Heart right ventricle (tissue), 16 donors: ENCODE data around the gene ASIC3. TPM values are rescaled to one million over a fixed set of nuclear protein-coding genes. Genes with fewer than 3 reads are reported as not detected.
A peak's percentile ranks its signal among the peaks of the same experiment; 100 is the strongest.

Experiments used
- ATAC-seq, 8 donors: fragments of 200-7000 bp; cut with Tn5 transposase; one replicate each; pipeline ENCODE4 v1.9.1; 2020; ENCODE audit warnings: mild to moderate bottlenecking in 8 of 8, moderate library complexity in 8 of 8, moderate number of reproducible peaks in 1 of 8
- DNase-seq, 2 donors: peaks; one replicate each; pipeline ENCODE4 v3.0.0-alpha.2; 2020
- H3K27ac ChIP-seq, 10 donors: fragments of 200-600 bp; sonication (generic) in 2 of 10; one replicate each; pipeline versions ENCODE4 v1.5.0 to v1.8.0; 2020 to 2022; ENCODE audit warnings: mild to moderate bottlenecking in 3 of 10
- H3K27me3 ChIP-seq, 7 donors: fragments of 200-600 bp; one replicate each; pipeline ENCODE4 v1.8.0; 2021 to 2022; ENCODE audit warnings: mild to moderate bottlenecking in 2 of 7
- H3K36me3 ChIP-seq, 9 donors: fragments of 200-600 bp; sonication (generic) in 1 of 9; one replicate each; pipeline versions ENCODE4 v1.5.0 to v1.8.0; 2020 to 2022; ENCODE audit warnings: mild to moderate bottlenecking in 2 of 9
- H3K4me1 ChIP-seq, 9 donors: fragments of 200-600 bp; sonication (generic) in 1 of 9; one replicate each; pipeline versions ENCODE4 v1.5.0 to v1.8.0; 2020 to 2022; ENCODE audit warnings: mild to moderate bottlenecking in 4 of 9
- H3K4me3 ChIP-seq, 10 donors: fragments of 200-600 bp; sonication (generic) in 2 of 10; one replicate each; pipeline versions ENCODE4 v1.5.0 to v1.8.0; 2020 to 2022; ENCODE audit warnings: mild to moderate bottlenecking in 7 of 10, moderate library complexity in 2 of 10
- H3K9me3 ChIP-seq, 11 donors: fragments of 200-600 bp in 10 of 11; sonication (generic) in 2 of 11; one replicate each; pipeline versions ENCODE4 v1.5.0 to v1.8.0; 2013 to 2022; ENCODE audit warnings: mild to moderate bottlenecking in 2 of 11, control low read depth in 1 of 11, moderate library complexity in 1 of 11
- CTCF ChIP-seq, 9 donors: fragments of 200-600 bp; sonication (generic) in 2 of 9; IDR thresholded peaks; one replicate each; pipeline versions ENCODE4 v1.5.0 to v1.8.0; 2021 to 2022; ENCODE audit warnings: antibody characterized with exemption in 9 of 9, mild to moderate bottlenecking in 5 of 9, moderate library complexity in 1 of 9
- WGBS, 2 donors: extraction: QIAGEN DNeasy Blood & Tissue Kit; methylation state at CpG; one replicate each; pipeline ENCODE4 v1.1.7; 2013; ENCODE audit warnings: inconsistent platforms in 1 of 2; 5-methylcytosine and 5-hydroxymethylcytosine counted together
- intact Hi-C, 10 donors: fragments of 100-400 bp; cut with DNase I; formaldehyde crosslinking; loops; one replicate each; pipeline versions ENCODE4 v1.11.1 to v1.14.2; 2022
- polyA plus RNA-seq, 2 donors: library from polyadenylated mRNA; stranded (reverse); fragments of 200-250 nt; gene quantifications; one replicate each; pipeline ENCODE4 v1.2.3, GENCODE V29; 2013
- total RNA-seq, 10 donors: library from RNA; stranded (reverse); fragmentation: NEBNext Ultra II Directional in 3 of 10; extraction: Animal tissue kit (Norgen Biotek cat#: 25700) in 3 of 10; gene quantifications; one replicate each; pipeline versions ENCODE4 v1.2.1 to v1.2.4, GENCODE V29; 2021 to 2023
- donor health status: Arrhythmogenic right ventricular cardiomyopathy.
- donor health status: ischemic (EF 13 %, LVEDD 7.1; RV severe dilation, severe dysfunction).
- donor health status: healthy with polysubstance abuse.
- donor health status: DM: no; HTN: yes; CAD: no.
- donor health status: DM: no; HTN: no; CAD: no.
- donor health status: ischemic (EF 25% LVEDD 6.9; RV normal size, moderate dysfunction).
- donor health status: ischemic (EF 25% LVEDD 5.7; RV mildly dilated, moderate dysfunction).
- donor health status: healthy.
- donor health status: DM: yes; HTN: yes; CAD: no.
- donor health status: Ischemic cardiomyopathy.
- donor health status: ischemic (EF 35%, LVEDD 5.7; RV mildly dilated, moderate dysfunction).
- donor health status: nonischemic (EF 11% LVEDD 7.7; RV severe dilation, severe dysfunction).
- donor health status: DM: yes; HTN: yes; CAD: no.
- donor health status: PGD.
- donor health status: ischemic (EF 29% LVEDD 5.4; RV normal size, mild dysfunction).
- donor health status: nonischemic (EF 23%, LVEDD 6.1; RV moderate dilation, normal function).

The ASIC3 gene
- total and polyA plus RNA-seq, 12 donors = 3.2 to 38.8 (median 5.6) TPM

- no peak for TF ChIP-seq CTCF (IDR thresholded peaks at IDR 0.05)
- Histone ChIP-seq H3K36me3 (peaks cover 0 to 14% (median 0%) of the 10 kb centered on the region in 9 donors), H3K27ac (peak overlapping the region; percentile 81 to 94 (median 89)), H3K4me1 (peaks cover 23 to 70% (median 55%) of the 10 kb centered on the region in 9 donors), H3K9me3 (no peaks in the 10 kb centered on the region), H3K27me3 (no peaks in the 10 kb centered on the region), H3K4me3 (peak overlapping the region in 9 of 10 donors; percentile 71 to 88 (median 78))
- DNase-seq = peak; percentile 65 to 72
- 42 to 53% methylated on average over 30 of the region's 30 CpGs for WGBS, 2 donors
- peak; percentile 36 to 78 (median 63) for ATAC-seq
- intact Hi-C loops = no loop called here
Measured at GRCh38 chr7:151088856-151089699, 40.7 kb downstream of the ASIC3 start.

- H3K27ac ChIP-seq = peak overlapping the region; percentile 81 to 94 (median 89)
- H3K27me3 ChIP-seq = no peaks in the 10 kb centered on the region
- DNase-seq (no peak), ATAC-seq (no peak)
- TF ChIP-seq CTCF (IDR thresholded peaks at IDR 0.05) = no peak
- peaks cover 0 to 14% (median 0%) of the 10 kb centered on the region in 9 donors for H3K36me3 ChIP-seq
- intact Hi-C loops = loop anchor here in 1 of 10 donors (5.0 kb wide), 1 partner anchor 63 kb away; the partner anchor contains the start of gene ABCB8
- peaks cover 23 to 73% (median 55%) of the 10 kb centered on the region in 9 donors for H3K4me1 ChIP-seq
- H3K4me3 ChIP-seq = peak overlapping the region in 8 of 10 donors; percentile 71 to 88 (median 80)
- no peaks in the 10 kb centered on the region for H3K9me3 ChIP-seq
- WGBS, 2 donors = 69 to 72% methylated on average over 22 of the region's 22 CpGs
Measured at GRCh38 chr7:151089893-151090730, 41.8 kb downstream of the ASIC3 start.

GRCh38 chr7:151091003-151091402, 42.7 kb downstream of the ASIC3 start:
- ATAC-seq = no peak
- 90 to 91% methylated on average over 7 of the region's 7 CpGs for WGBS, 2 donors
- H3K4me1 ChIP-seq = peaks cover 23 to 72% (median 48%) of the 10 kb centered on the region in 9 donors
- no peaks in the 10 kb centered on the region for H3K27me3 ChIP-seq
- H3K9me3 ChIP-seq = no peaks in the 10 kb centered on the region
- no peak for DNase-seq
- no peak for TF ChIP-seq CTCF (IDR thresholded peaks at IDR 0.05)
- H3K36me3 ChIP-seq = peaks cover 0 to 14% (median 0%) of the 10 kb centered on the region in 9 donors
- H3K4me3 ChIP-seq = no peak overlapping the region
- intact Hi-C loops = loop anchor here in 1 of 10 donors (5.0 kb wide), 1 partner anchor 64 kb away; the partner anchor contains the start of gene ABCB8
- H3K27ac ChIP-seq = peak overlapping the region in 3 of 10 donors; percentile 88 to 94 (median 93)

GRCh38 chr7:151091431-151091830, 43.1 kb downstream of the ASIC3 start:
- Histone ChIP-seq H3K9me3 (no peaks in the 10 kb centered on the region), H3K36me3 (peaks cover 0 to 14% (median 0%) of the 10 kb centered on the region in 9 donors), H3K4me3 (no peak overlapping the region), H3K27ac (peak overlapping the region in 2 of 10 donors; percentile 93 to 94), H3K4me1 (peaks cover 23 to 73% (median 48%) of the 10 kb centered on the region in 9 donors), H3K27me3 (no peaks in the 10 kb centered on the region)
- TF ChIP-seq CTCF (IDR thresholded peaks at IDR 0.05) = peak in 8 of 9 donors; percentile 17 to 58 (median 42)
- 55 to 56% methylated on average over 6 of the region's 6 CpGs for WGBS, 2 donors
- DNase-seq (no peak), ATAC-seq (no peak)
- intact Hi-C loops = loop anchor here in 1 of 10 donors (5.0 kb wide), 1 partner anchor 64 kb away; the partner anchor contains the start of gene ABCB8
